HepG2 (cell line): Measurements from ENCODE around the gene SPRYD3. TPM values are rescaled to one million over a fixed set of nuclear protein-coding genes. Genes with fewer than 3 reads are reported as not detected.

Experiments
- BCL6 ChIP-seq: IDR thresholded peaks from 2 replicates; pipeline ENCODE4 v1.6.1; 2016; ENCODE audit warnings: missing genetic modification reagents, missing compliant biosample characterization
- CREB1 ChIP-seq, 2 experiments: fragments of 450-650 bp in 1 of 2; IDR thresholded peaks; 2 replicates each; pipeline ENCODE4 v1.6.1; 2016 to 2017; ENCODE audit warnings: control low read depth in 1 of 2, mild to moderate bottlenecking in 1 of 2, missing compliant biosample characterization in 1 of 2, missing genetic modification characterization in 1 of 2
- FIP1L1 ChIP-seq: fragments of 200-400 bp; formaldehyde crosslinking; IDR thresholded peaks from 2 replicates; pipeline ENCODE4 v1.6.1; 2018; ENCODE audit warnings: low read depth, mild to moderate bottlenecking, low read length, moderate library complexity, borderline replicate concordance; ENCODE audit not compliant: insufficient read depth
- KMT2B ChIP-seq: IDR thresholded peaks from 2 replicates; pipeline ENCODE4 v1.6.1; 2016; ENCODE audit warnings: missing genetic modification reagents, missing compliant biosample characterization
- MAFG ChIP-seq: sonication (generic); formaldehyde crosslinking; IDR thresholded peaks from 2 replicates; pipeline ENCODE4 v1.5.1; 2020; ENCODE audit warnings: mild to moderate bottlenecking, missing genetic modification reagents
- MAZ ChIP-seq, 2 experiments: sonication (generic) in 1 of 2; formaldehyde crosslinking in 1 of 2; IDR thresholded peaks; 2 replicates each; pipeline versions ENCODE4 v1.5.0 to v1.6.1; 2012 to 2020; ENCODE audit warnings: low read depth in 2 of 2, mild to moderate bottlenecking in 2 of 2, borderline replicate concordance in 1 of 2, improper control_type of control experiment in 1 of 2, low read length in 1 of 2, missing genetic modification reagents in 1 of 2, moderate library complexity in 1 of 2
- MEIS2 ChIP-seq: sonication (generic); formaldehyde crosslinking; IDR thresholded peaks from 2 replicates; pipeline ENCODE4 v1.9.0; 2021; ENCODE audit warnings: mild to moderate bottlenecking, missing genetic modification reagents
- NFIB ChIP-seq: sonication (generic); formaldehyde crosslinking; IDR thresholded peaks from 2 replicates; pipeline ENCODE4 v1.9.0; 2021; ENCODE audit warnings: missing genetic modification reagents, mild to moderate bottlenecking, borderline replicate concordance
- PHF8 ChIP-seq: sonication (generic); formaldehyde crosslinking; IDR thresholded peaks from 2 replicates; pipeline ENCODE4 v1.5.0; 2020; ENCODE audit warnings: missing genetic modification reagents
- SALL1 ChIP-seq: sonication (generic); formaldehyde crosslinking; IDR thresholded peaks from 2 replicates; pipeline ENCODE4 v1.8.0; 2022; ENCODE audit warnings: mild to moderate bottlenecking, missing genetic modification reagents
- XRCC5 ChIP-seq: fragments of 200-400 bp; formaldehyde crosslinking; optimal IDR thresholded peaks from 2 replicates; pipeline ENCODE3; 2017; ENCODE audit warnings: mild to moderate bottlenecking, low read length
- ZNF501 ChIP-seq: sonication (generic); formaldehyde crosslinking; IDR thresholded peaks from 2 replicates; pipeline ENCODE4 v1.5.1; 2020; ENCODE audit warnings: mild to moderate bottlenecking, moderate library complexity, missing genetic modification reagents
- ZNF749 ChIP-seq: sonication (generic); formaldehyde crosslinking; IDR thresholded peaks from 2 replicates; pipeline ENCODE4 v1.8.0; 2022; ENCODE audit warnings: mild to moderate bottlenecking, missing genetic modification reagents, moderate library complexity, borderline replicate concordance
- ZNF883 ChIP-seq: sonication (generic); formaldehyde crosslinking; IDR thresholded peaks from 2 replicates; pipeline ENCODE4 v1.5.1; 2020; ENCODE audit warnings: mild to moderate bottlenecking, missing genetic modification reagents; ENCODE audit errors: not compliant biosample characterization
- polyA plus RNA-seq, 8 experiments: library from polyadenylated mRNA; depleted of rRNA in 3 of 8; stranded (reverse) in 7 of 8; unstranded in 1 of 8; fragments of >200 nt; fragmentation: Illumina TruSeq in 4 of 8; extraction: Trizol in 4 of 8; gene quantifications; 2 replicates each; pipeline versions ENCODE4 v1.2.1 to v1.2.3, GENCODE V29; 2011 to 2016; ENCODE audit warnings: low read depth in 4 of 8, missing spikeins in 1 of 8, mixed read lengths in 1 of 8; ENCODE audit not compliant: insufficient read depth in 1 of 8
- total RNA-seq, 5 experiments: library from RNA; depleted of rRNA; stranded (reverse); fragments of >200 nt; fragmentation: Illumina TruSeq; extraction: Trizol; gene quantifications; 2 replicates each; pipeline ENCODE4 v1.2.3, GENCODE V29; 2016; ENCODE audit warnings: low read depth in 1 of 5
- TF ChIP-seq, protein P1 (sequence below): IDR thresholded peaks from 2 replicates; pipeline ENCODE4 v1.6.1; 2018; ENCODE audit warnings: missing genetic modification reagents
- TF ChIP-seq, protein P2 (sequence below): sonication (generic); formaldehyde crosslinking; IDR thresholded peaks from 2 replicates; pipeline ENCODE4 v1.5.1; 2020; ENCODE audit warnings: mild to moderate bottlenecking, missing genetic modification reagents, moderate library complexity
- TF ChIP-seq, protein P3 (sequence below): sonication (generic); formaldehyde crosslinking; IDR thresholded peaks from 2 replicates; pipeline ENCODE4 v1.4.0; 2020; ENCODE audit warnings: missing genetic modification reagents
- TF ChIP-seq, protein P4 (sequence below): sonication (generic); formaldehyde crosslinking; conservative IDR thresholded peaks from 2 replicates; pipeline ENCODE4 v1.4.0; 2020; ENCODE audit warnings: mild to moderate bottlenecking, missing genetic modification reagents, moderate library complexity

SPRYD3 gene
- total and polyA plus RNA-seq, 2 of the 13 experiments (the other 11 are each of a cell fraction or from before 2014, with no cell fraction given), result 9.0 to 9.2 TPM

DNA sequence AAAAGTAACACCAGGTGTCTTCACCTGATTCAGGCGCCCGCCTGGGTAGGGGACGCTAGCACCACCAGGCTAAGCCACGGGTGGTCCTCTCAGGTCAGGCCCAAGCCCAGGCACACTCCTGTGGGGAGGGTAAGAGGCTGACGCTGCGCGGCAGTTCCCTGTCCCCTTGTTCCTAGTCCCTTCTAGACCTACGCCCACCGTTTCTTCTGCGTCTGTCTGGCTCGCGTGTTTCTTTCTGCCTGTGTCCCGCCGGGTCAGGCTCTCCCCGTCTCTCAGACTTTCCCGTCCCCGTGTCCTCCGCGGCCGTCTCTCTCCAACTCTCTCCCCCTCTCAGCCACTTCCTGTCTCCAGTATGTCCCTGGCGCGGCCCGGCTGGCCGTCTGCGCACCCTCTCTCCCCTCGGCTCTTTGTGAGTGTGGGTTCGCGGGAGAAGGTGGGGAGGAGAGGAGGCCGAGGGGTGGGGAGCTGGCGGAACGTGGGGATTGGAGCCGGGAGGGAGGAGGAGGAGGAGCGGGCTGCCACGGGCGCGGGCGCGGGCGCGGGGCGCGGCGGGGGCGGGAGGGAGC lies 32.5 kb downstream of the SPRYD3 start (continued):
- TF ChIP-seq, protein P1, sequence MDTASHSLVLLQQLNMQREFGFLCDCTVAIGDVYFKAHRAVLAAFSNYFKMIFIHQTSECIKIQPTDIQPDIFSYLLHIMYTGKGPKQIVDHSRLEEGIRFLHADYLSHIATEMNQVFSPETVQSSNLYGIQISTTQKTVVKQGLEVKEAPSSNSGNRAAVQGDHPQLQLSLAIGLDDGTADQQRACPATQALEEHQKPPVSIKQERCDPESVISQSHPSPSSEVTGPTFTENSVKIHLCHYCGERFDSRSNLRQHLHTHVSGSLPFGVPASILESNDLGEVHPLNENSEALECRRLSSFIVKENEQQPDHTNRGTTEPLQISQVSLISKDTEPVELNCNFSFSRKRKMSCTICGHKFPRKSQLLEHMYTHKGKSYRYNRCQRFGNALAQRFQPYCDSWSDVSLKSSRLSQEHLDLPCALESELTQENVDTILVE (CRISPR knock-in tag), result 0 out of 2 replicates have a peak, but pooled peaks have one; percentile 6
- TF ChIP-seq, protein P2, sequence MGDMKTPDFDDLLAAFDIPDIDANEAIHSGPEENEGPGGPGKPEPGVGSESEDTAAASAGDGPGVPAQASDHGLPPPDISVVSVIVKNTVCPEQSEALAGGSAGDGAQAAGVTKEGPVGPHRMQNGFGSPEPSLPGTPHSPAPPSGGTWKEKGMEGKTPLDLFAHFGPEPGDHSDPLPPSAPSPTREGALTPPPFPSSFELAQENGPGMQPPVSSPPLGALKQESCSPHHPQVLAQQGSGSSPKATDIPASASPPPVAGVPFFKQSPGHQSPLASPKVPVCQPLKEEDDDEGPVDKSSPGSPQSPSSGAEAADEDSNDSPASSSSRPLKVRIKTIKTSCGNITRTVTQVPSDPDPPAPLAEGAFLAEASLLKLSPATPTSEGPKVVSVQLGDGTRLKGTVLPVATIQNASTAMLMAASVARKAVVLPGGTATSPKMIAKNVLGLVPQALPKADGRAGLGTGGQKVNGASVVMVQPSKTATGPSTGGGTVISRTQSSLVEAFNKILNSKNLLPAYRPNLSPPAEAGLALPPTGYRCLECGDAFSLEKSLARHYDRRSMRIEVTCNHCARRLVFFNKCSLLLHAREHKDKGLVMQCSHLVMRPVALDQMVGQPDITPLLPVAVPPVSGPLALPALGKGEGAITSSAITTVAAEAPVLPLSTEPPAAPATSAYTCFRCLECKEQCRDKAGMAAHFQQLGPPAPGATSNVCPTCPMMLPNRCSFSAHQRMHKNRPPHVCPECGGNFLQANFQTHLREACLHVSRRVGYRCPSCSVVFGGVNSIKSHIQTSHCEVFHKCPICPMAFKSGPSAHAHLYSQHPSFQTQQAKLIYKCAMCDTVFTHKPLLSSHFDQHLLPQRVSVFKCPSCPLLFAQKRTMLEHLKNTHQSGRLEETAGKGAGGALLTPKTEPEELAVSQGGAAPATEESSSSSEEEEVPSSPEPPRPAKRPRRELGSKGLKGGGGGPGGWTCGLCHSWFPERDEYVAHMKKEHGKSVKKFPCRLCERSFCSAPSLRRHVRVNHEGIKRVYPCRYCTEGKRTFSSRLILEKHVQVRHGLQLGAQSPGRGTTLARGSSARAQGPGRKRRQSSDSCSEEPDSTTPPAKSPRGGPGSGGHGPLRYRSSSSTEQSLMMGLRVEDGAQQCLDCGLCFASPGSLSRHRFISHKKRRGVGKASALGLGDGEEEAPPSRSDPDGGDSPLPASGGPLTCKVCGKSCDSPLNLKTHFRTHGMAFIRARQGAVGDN (CRISPR knock-in tag), result peak; percentile 59
- TF ChIP-seq PHF8 (CRISPR knock-in tag) (peak; percentile 61), XRCC5 (peak; percentile 24), CREB1 (IDR thresholded peaks at IDR 0.05) (no peak), CREB1 (CRISPR knock-in tag; IDR thresholded peaks at IDR 0.05) (no peak), MEIS2 (peak; percentile 53; the same call in 1 of the 2 replicates), BCL6 (CRISPR knock-in tag) (0 out of 2 replicates have a peak, but pooled peaks have one; percentile 20), SALL1 (CRISPR knock-in tag) (peak; percentile 47; the same call in 1 of the 2 replicates), ZNF501 (peak; percentile 65), MAZ (IDR thresholded peaks at IDR 0.05; ENCODE audit: borderline replicate concordance, low read depth, low read length) (peak; percentile 33; the same call in 1 of the 2 replicates), MAZ (CRISPR knock-in tag; IDR thresholded peaks at IDR 0.05; ENCODE audit: low read depth) (no peak), MAFG (CRISPR knock-in tag) (no peak), ZNF883 (CRISPR knock-in tag) (peak; percentile 25), FIP1L1 (no peak), NFIB (CRISPR knock-in tag) (no peak), KMT2B (CRISPR knock-in tag) (0 out of 2 replicates have a peak, but pooled peaks have one; percentile 1), ZNF749 (peak; percentile 54; the same call in 1 of the 2 replicates)
- TF ChIP-seq, protein P3, sequence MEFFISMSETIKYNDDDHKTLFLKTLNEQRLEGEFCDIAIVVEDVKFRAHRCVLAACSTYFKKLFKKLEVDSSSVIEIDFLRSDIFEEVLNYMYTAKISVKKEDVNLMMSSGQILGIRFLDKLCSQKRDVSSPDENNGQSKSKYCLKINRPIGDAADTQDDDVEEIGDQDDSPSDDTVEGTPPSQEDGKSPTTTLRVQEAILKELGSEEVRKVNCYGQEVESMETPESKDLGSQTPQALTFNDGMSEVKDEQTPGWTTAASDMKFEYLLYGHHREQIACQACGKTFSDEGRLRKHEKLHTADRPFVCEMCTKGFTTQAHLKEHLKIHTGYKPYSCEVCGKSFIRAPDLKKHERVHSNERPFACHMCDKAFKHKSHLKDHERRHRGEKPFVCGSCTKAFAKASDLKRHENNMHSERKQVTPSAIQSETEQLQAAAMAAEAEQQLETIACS (CRISPR knock-in tag), result peak; percentile 54; the same call in 1 of the 2 replicates
- TF ChIP-seq, protein P4, sequence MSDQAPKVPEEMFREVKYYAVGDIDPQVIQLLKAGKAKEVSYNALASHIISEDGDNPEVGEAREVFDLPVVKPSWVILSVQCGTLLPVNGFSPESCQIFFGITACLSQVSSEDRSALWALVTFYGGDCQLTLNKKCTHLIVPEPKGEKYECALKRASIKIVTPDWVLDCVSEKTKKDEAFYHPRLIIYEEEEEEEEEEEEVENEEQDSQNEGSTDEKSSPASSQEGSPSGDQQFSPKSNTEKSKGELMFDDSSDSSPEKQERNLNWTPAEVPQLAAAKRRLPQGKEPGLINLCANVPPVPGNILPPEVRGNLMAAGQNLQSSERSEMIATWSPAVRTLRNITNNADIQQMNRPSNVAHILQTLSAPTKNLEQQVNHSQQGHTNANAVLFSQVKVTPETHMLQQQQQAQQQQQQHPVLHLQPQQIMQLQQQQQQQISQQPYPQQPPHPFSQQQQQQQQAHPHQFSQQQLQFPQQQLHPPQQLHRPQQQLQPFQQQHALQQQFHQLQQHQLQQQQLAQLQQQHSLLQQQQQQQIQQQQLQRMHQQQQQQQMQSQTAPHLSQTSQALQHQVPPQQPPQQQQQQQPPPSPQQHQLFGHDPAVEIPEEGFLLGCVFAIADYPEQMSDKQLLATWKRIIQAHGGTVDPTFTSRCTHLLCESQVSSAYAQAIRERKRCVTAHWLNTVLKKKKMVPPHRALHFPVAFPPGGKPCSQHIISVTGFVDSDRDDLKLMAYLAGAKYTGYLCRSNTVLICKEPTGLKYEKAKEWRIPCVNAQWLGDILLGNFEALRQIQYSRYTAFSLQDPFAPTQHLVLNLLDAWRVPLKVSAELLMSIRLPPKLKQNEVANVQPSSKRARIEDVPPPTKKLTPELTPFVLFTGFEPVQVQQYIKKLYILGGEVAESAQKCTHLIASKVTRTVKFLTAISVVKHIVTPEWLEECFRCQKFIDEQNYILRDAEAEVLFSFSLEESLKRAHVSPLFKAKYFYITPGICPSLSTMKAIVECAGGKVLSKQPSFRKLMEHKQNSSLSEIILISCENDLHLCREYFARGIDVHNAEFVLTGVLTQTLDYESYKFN, result 0 out of 2 replicates have a peak, but pooled peaks have one; percentile 18
